ENCODE data around the gene GPR158.

The GPR158 gene

GRCh38 chr10:25206693-25207414 lies 32.1 kb downstream of the GPR158 start:
- DNase-seq (ENCODE audit: low read depth in 2 of 2): no peak

- DNase-seq (ENCODE audit: low read depth in 2 of 2): no peak
These were observed 34.8 kb downstream of the GPR158 start for GRCh38 chr10:25209618-25210017.

- DNase-seq (ENCODE audit: low read depth in 2 of 2): no peak
These were observed 35.5 kb downstream of the GPR158 start for GRCh38 chr10:25210265-25210664.

- no peak for DNase-seq (ENCODE audit: low read depth in 2 of 2)
These were observed 45.4 kb downstream of the GPR158 start for GRCh38 chr10:25220156-25220555.

- DNase-seq (ENCODE audit: low read depth in 2 of 2): no peak
These were observed 47.4 kb downstream of the GPR158 start for GRCh38 chr10:25222085-25222660.

GRCh38 chr10:25226775-25227682 lies 52.2 kb downstream of the GPR158 start:
- no peak for DNase-seq (ENCODE audit: low read depth in 2 of 2)

GRCh38 chr10:25231751-25232150 lies 57.0 kb downstream of the GPR158 start:
- DNase-seq (ENCODE audit: low read depth in 2 of 2): no peak

GRCh38 chr10:25232204-25232603 lies 57.4 kb downstream of the GPR158 start:
- no peak for DNase-seq (ENCODE audit: low read depth in 2 of 2)

GRCh38 chr10:25245165-25245564 lies 70.4 kb downstream of the GPR158 start:
- no peak for DNase-seq (ENCODE audit: low read depth in 2 of 2)

- no peak for DNase-seq (ENCODE audit: low read depth in 2 of 2)
These were observed 82.8 kb downstream of the GPR158 start for GRCh38 chr10:25257646-25258045.

GRCh38 chr10:25261110-25261509 lies 86.3 kb downstream of the GPR158 start:
- DNase-seq (ENCODE audit: low read depth in 2 of 2): no peak

GRCh38 chr10:25261558-25261957 lies 86.8 kb downstream of the GPR158 start:
- no peak for DNase-seq (ENCODE audit: low read depth in 2 of 2)

GRCh38 chr10:25263931-25264330 lies 89.1 kb downstream of the GPR158 start:
- no peak for DNase-seq (ENCODE audit: low read depth in 2 of 2)

GRCh38 chr10:25278180-25278579 lies 103.4 kb downstream of the GPR158 start:
- DNase-seq (ENCODE audit: low read depth in 2 of 2): no peak

GRCh38 chr10:25280076-25280475 lies 105.3 kb downstream of the GPR158 start:
- DNase-seq (ENCODE audit: low read depth in 2 of 2): no peak

GRCh38 chr10:25280573-25280972 lies 105.8 kb downstream of the GPR158 start:
- DNase-seq (ENCODE audit: low read depth in 2 of 2): no peak

- no peak for DNase-seq (ENCODE audit: low read depth in 2 of 2)
These were observed 111.0 kb downstream of the GPR158 start for GRCh38 chr10:25285809-25286208.

GRCh38 chr10:25288181-25288580 lies 113.4 kb downstream of the GPR158 start:
- DNase-seq (ENCODE audit: low read depth in 2 of 2): no peak

GRCh38 chr10:25294032-25294926 lies 119.5 kb downstream of the GPR158 start:
- no peak for DNase-seq (ENCODE audit: low read depth in 2 of 2)

GRCh38 chr10:25296324-25296723 lies 121.5 kb downstream of the GPR158 start:
- no peak for DNase-seq (ENCODE audit: low read depth in 2 of 2)

- DNase-seq (ENCODE audit: low read depth in 2 of 2): no peak
These were observed 122.7 kb downstream of the GPR158 start for GRCh38 chr10:25297466-25297865.

GRCh38 chr10:25300073-25300472 lies 125.3 kb downstream of the GPR158 start:
- DNase-seq (ENCODE audit: low read depth in 2 of 2): no peak

Measured in stimulated activated CD4-positive, alpha-beta T cell treated with anti-CD3 and anti-CD28 coated beads, Interleukin-12 subunit alpha, Interleukin-12 subunit beta, amount 100 ng/mL, for 24 hours (primary cell).